T-helper 1 cell treated with Interleukin-12 subunit alpha and Interleukin-12 subunit beta and Interleukin-4 antibody, amounts not matched to agents 30 ng/mL and 1 ng/mL, for 36 hours (primary cell): Measurements from ENCODE around the gene CST11. TPM values are rescaled to one million over a fixed set of nuclear protein-coding genes. Genes with fewer than 3 reads are reported as not detected.
"Not testable (repeated sequence)": the region's sequence is repeated elsewhere in the genome, so short reads cannot be mapped to it uniquely, and the experiment has no call there.

Source experiments
- intact Hi-C: fragments of 100-400 bp; cut with micrococcal nuclease; formaldehyde crosslinking; loops from one replicate; pipeline ENCODE4 v1.15.1; 2024
- total RNA-seq: library from RNA; stranded (reverse); gene quantifications from 2 replicates; pipeline ENCODE4 v1.2.3, GENCODE V29; 2022

CST11 gene
- not detected in 2 replicates for total RNA-seq

GRCh38 chr20:23452776-23453175 is at the start of gene CST11:
Gene CST11, minus strand, starts transcription at chr20:23452876. Its CDS starts 65 bp downstream, at chr20:23452811.
- intact Hi-C loops = no loop called here

GRCh38 chr20:23501926-23502325 is 49.2 kb upstream of the CST11 start:
- intact Hi-C loops = no loop called here

DNA sequence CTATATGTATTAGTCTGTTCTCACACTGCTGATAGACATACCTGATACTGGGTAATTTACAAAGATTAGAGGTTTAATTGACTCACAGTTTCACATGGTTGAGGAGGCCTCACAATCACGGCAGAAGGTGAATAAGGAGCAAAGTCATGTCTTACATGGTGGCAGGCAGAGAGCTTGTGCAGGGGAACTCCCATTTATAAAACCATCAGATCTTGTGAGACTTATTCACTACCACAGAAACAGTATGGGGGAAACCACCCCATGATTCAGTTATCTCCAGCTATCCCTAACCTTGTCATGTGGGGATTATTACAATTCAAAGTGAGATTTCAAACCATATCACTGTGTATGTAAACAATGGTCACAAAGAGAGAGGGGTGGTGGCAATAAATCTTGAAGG is 44.9 kb upstream of the CST11 start:
- intact Hi-C loops = no loop called here

DNA sequence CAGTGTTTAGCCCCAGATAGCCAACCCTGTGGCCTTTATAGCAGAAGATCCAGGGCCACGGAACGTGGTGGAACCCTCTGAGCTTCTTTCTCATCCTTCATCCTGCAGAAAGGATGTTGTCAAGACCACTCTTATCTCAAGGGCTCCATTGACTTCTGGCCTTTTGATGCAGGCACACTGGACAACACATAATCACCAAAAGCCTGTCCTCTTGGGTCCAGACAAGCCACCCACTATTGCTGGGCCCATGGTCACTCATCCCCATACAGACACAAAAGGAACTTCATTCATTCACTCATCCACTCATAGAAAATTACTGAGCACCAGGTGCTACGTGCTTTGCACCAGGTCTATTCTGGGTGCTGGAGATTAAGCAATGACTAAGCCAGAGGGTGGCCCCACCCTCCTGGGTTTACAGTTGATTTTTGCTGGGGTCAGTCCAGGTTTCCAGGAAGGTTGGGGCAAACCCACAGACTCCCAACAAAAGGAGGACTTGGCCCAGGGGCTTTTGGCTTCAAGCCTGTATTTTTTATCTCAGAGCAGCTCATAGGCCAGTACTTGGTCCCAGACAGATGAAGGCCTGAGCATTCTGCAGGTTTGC is 40.6 kb upstream of the CST11 start:
- intact Hi-C loops = no loop called here

DNA sequence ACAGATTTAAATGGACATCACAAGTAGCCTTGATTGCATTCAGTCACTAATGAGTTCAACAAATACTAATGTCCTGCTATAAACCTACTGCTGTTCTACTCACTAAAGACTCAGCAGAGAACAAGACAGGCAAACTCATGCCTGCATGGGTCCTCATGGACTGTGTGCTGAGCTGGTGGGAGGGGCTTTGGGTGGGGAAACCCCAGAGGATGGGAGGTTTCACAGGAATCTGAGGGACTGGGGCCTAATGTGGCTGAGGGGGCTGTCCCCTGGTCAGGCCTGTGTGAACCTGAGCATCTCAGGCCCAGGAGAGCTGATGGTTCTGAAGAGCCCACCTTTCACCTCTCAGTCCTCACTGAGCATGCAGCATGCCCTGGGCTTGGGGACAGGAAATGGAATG is 39.6 kb upstream of the CST11 start:
- intact Hi-C loops = no loop called here

DNA sequence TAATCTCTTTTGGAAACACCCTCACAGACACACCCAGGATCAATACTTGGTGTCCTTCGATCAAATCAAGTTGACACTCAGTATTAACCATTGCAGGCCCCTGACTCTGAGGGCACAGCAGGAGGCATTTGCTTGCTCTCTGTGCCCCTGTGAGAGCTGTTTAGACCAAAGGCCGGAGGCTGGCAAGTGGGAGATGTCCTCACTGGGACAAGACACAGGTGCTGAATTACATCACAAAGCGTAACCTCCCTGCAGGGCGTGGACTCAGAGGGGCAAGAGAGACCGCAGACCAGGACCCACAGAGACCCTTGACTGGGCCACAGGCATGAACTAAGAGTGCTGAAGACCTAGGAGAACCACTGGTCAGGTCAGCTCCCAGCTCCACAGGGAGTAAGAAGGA is 38.1 kb upstream of the CST11 start, which contains the start of gene CST8:
CST8 (plus strand) TSS at position 301 of the 400 bp plus-strand sequence. CDS start 551 bp downstream, outside the sequence.
- intact Hi-C loops = no loop called here

DNA sequence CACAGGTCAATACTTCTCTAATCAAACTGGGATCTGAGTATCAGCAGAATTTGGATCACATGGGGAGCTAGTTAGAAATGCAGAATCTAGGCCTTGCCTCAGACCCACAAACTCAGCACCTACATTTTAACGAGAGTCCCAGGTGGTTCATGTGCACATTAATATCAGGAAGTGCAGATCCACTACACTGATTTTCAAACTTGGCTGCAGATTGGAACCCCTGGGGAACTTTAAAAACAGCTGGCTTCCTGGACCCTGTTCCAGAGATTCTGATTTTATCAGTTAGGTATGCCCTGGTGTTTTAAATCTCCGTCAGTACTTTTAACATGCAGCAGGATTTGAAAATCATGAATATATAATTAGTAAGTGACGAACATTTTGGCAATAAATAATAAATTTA is 36.3 kb upstream of the CST11 start:
- intact Hi-C loops = no loop called here

GRCh38 chr20:23488470-23488869 is 35.8 kb upstream of the CST11 start:
- intact Hi-C loops = no loop called here

GRCh38 chr20:23484081-23484480 is 31.4 kb upstream of the CST11 start:
- intact Hi-C loops = no loop called here

- intact Hi-C loops = no loop called here
Observed at GRCh38 chr20:23482138-23482537, 29.5 kb upstream of the CST11 start.

- intact Hi-C loops = no loop called here
Observed at GRCh38 chr20:23479043-23479442, 26.4 kb upstream of the CST11 start.

GRCh38 chr20:23477223-23477622 is 24.5 kb upstream of the CST11 start:
- intact Hi-C loops = no loop called here

DNA sequence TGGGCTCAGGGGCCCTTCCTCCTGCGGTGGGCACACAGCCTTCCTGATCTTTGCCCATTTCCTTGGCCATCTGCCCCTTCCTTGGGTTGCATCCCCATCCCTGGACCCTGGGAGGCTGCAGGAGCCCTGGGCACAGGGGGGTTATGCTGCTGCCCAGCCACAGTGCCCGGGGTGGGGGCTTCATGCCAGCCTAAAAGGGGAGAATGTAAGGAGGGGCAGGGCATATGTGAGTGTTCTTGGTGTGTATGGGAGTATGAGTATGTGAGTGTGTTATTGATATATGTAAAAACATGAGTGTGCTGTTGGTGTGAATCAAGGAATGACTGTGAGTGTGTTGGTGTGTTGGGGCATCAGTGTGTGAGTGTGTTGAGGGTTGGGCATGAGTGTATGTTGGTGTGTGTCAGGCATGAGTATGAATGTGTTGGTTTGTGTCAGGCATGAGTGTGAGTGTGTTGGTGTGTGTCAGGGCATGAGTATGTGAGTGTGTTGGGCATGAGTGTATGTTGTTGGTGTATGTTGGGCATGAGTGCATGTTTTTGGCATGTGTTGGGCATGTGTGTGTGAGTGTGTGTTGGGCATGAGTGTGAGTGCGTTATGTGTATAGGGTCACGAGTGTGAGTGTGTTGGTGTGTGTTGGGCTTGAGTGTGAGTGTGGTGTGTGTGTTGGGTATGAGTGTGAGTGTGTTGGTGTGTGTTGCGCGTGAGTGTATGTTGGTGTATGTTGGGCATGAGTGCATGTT is 23.5 kb upstream of the CST11 start:
- intact Hi-C loops = no loop called here

DNA sequence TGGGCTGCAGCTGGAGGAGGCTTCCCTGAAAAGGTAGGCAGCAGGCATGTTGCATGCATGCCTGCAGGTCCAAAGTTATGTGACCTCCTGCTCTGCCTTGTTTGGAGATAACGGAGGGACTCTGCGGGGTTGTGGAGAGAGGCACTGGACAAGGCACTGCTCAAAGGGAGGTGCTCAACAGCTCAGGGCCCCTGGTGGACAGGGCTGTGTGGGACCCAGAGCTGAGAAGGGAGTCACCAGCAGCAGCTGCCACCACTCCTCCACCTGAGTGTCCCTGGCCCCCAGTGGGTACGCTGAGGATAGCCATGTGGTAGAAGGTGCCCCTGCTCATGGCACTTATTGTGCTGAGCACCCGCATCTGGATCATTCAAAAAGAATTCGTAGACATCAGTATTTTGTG is 22.7 kb upstream of the CST11 start:
- intact Hi-C loops = no loop called here

DNA sequence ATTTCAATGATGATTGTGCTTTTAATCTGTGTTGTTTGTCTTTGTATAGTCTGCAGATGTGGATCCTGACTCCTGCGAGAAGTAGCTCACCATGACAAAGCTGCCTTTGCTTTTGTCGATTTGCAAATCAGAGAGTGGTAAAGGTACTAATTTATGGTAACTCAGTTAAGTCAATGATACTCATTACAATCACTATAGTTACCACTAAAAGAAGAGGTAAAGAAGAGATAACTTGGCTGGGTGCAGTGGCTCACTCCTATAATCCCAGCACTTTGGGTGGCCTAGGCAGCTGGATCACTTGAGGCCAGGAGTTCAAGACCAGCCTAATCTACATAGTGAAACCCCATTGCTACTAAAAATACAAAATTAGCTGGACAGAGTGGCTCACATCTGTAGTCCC is 20.6 kb upstream of the CST11 start:
- intact Hi-C loops = not testable (repeated sequence)

GRCh38 chr20:23472306-23472705 is 19.6 kb upstream of the CST11 start:
- intact Hi-C loops = not testable (repeated sequence)

DNA sequence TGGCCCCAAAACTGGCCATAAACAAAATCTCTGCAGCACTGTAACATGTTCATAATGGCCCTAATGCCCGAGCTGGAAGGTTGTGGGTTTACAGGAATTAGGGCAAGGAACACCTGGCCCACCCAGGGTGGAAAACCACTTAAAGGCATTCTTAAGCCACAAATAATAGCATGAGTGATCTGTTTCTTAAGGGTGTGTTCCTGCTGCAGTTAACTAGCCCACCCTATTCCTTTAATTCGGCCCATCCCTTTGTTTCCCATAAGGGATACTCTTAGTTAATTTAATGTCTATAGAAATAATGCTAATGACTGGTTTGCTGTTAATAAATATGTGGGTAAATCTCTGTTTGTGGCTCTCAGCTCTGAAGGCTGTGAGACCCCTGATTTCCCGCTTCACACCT is 14.3 kb upstream of the CST11 start:
- intact Hi-C loops = not testable (repeated sequence)

DNA sequence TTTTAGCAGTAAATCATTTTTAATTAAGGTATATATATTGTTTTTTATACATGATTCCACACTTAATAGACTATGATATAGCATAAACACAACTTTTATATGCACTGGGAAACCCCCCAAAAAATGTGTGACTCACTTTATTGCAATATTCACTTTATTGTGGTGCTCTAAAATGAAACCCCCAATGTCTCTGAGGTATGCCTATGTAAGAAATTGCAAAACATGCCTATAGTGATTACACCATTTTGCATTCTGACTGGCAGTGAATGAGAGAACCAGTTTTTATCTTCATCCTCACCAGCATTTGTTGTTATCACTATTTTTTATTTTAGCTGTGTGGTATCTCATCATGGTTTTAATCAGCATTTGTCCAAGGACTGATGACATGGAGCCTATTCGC is 8.5 kb upstream of the CST11 start:
- intact Hi-C loops = no loop called here

DNA sequence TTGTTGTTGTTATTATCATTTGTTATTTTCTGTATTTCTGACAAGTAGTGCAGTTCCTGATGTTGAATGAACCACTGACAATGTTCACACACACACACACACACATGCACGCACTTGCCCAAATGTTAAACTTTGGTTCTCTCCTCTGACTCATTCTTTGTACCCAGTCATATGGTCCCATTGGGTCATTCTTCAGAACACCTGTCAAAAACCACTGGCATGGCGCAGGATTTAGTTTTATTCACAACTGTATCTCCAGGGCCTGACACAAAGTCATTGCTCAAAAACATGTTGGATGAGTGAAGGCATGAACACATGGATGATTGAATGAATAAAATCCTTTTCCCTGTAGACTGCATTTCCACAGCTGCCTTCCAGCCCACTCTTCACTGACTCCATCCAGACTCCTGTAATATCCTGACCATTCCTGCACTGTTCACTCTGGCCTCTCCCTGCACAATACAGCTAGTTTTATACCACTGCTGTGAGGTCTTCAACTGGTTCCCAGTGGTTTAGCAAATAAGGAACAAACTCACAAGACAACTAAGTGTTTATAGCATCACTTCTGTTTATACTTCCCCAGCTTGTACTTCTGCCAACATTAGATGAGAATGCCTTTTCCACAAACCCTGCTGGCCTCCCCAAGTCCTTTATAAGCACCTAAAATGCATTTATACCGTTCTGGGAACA is 6.9 kb upstream of the CST11 start:
- intact Hi-C loops = no loop called here

DNA sequence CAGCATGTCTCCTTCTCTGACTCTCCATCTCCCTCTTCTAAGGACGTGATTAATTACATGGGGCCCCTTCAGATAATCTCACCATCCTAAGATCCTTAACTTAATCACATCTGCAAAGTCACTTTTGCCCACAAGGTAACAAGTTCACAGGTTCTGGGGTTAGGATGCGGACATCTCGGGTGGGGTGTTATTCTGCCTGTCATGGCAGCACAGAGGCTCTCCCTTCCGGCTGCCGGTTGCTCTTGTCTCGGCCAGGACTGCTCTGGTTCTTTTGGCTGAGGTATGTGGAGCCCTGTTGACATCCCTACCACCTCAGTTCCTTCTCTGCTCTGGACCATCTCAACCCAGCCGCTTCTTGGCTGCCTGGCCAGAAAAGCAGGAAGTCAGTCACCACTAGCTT is 4.2 kb upstream of the CST11 start:
- intact Hi-C loops = no loop called here

GRCh38 chr20:23456409-23456808 is 3.7 kb upstream of the CST11 start:
- intact Hi-C loops = no loop called here

DNA sequence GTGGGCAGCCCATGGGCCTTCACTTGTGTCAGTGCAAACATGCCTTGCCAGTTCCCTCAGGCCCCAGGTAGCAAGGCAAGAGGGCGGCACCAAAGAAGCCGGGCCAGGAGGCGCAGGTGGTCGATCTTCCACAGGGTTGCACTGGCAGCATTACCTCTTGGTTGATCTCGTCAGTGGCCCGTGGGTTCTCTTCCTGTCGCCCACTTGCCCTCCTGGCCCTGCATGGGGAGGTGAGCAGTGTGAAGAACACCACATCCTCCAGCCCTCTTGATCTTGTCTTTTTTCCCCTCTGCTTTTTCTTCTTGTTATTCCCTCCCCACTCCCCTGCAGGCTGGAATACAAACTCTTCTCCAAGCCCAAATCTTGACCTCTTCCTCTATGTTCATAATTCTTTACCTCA is 3.0 kb upstream of the CST11 start:
- intact Hi-C loops = no loop called here

GRCh38 chr20:23454816-23455215 is 2.1 kb upstream of the CST11 start:
- intact Hi-C loops = no loop called here
